Measurements from ENCODE around the gene PACSIN1.
"Not testable (repeated sequence)": the region's sequence is repeated elsewhere in the genome, so short reads cannot be mapped to it uniquely, and the experiment has no call there.

PACSIN1 gene

DNA sequence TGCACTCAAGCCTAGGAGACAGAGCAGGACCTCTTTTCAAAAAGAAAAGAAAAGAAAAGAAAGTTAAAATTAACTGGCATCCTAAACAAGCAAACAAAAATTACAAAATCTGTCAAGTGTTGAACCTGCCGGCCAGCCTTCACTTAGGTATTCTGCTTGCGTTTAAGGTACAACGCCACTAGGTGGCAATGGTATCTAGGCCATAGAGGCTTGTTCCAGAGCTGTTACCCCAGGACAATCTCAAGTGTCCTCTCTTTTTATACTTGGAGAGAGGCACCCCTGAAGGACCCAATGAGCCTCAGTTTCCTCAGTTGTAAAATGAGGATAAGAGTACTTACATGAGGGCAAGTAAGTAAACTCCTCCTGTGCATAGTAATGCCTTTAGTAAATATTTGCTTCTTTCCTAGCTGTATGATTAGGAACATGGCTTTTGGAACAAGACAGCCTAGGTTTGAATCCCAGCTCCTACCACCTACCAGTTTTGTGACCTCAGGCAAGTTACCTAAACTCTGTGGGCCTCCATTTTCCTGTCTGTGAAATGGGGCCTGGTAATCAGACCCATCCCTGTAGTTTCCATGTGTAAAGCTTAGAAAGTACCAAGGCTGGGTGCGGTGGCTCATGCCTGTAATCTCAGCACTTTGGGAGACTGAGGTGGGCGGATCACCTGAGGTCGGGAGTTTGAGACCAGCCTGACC, 5.8 kb upstream of the PACSIN1 start:
- DNase-seq, result no peak

GRCh38 chr6:34460796-34461507, 4.9 kb upstream of the PACSIN1 start:
- DNase-seq, result no peak

DNA sequence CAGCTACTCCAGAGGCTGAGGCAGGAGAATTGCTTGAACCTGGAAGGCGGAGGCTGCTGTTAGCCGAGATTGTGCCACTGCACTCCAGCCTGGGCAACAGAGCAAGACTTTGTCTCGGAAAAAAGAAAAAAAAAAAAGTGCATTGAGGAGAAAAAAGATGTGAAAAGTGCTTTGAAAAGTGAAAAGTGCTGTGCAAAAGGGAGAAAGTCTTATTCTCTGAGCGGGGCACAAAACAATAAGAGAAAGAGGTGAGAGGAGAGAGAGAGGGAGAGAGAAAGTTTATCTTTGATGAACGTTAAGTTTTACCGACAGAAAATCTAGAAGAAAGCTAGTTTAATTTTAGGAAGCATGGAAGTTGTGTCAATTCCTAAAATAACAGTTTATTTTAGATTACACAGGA, 3.9 kb upstream of the PACSIN1 start:
- DNase-seq, result no peak

DNA sequence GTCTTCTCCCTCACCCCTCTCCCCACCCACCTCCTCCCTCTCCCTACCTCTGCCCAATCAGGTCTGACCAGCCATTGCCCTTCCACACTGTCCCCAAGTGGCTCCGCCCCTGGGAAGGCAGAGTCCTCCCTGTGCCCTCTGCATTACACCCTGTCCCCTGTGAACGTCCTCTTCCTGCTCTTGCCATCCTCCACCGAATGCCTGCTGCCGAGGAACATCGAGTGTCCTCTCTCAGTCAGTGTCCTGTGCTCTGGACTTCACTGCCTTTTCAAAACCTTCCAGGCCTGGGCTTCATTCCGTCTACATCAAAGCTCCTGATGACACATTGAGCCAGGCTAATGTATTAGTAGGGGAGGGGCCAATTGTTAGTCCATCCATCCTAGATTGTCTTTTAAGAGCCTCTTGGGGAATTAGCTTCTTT, 3.3 kb upstream of the PACSIN1 start:
- no peak for DNase-seq

GRCh38 chr6:34463299-34463698, 2.6 kb upstream of the PACSIN1 start:
- DNase-seq, result no peak

DNA sequence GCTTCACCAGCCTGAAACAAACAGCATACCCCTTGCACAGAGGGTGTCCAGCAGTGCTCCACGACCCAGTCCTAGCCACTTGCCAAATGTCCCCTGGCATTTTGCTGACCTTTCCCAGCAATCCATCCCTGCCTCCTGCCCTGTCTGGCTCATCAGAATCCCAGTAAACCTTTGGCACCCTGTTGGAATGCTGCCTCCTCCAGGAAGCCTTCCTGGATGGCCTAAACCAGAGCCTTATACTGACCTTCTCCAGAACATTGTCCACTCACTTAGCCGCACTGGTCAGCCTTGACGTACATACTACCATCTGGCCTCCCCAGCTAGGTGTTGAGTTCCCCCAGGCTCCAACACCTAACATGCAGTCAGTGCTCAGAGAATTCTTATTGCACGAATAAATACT, 2.0 kb upstream of the PACSIN1 start:
- DNase-seq, result no peak

GRCh38 chr6:34466242-34467185, 638 bp downstream of the PACSIN1 start:
- no peak for DNase-seq

- DNase-seq, result no peak
Measured at GRCh38 chr6:34468378-34468892, 2.6 kb downstream of the PACSIN1 start.

DNA sequence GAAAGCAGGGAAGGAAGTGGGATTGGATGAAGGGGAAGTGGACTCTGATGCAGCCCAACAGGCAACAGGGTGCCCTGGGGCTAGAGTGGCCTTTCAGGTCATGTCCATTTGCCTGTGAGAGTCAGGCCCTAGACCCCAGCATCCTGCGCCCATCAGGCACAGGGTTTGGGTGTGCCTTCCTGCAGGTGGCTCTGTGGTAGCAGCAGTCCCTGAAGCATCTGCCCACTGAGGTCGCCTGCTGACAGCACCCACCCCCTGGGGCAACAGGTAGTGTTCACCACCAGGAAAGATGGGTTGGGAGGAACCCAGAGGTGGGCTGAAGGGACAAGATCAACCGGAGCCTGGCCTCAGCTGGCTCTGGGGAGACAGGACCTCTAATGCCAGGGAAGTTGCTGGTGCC, 3.6 kb downstream of the PACSIN1 start:
- no peak for DNase-seq

GRCh38 chr6:34472425-34472824, 6.5 kb downstream of the PACSIN1 start:
- no peak for DNase-seq

- DNase-seq, result no peak
Measured at GRCh38 chr6:34473967-34474366, 8.1 kb downstream of the PACSIN1 start.

GRCh38 chr6:34474754-34475153, 8.9 kb downstream of the PACSIN1 start:
- no peak for DNase-seq

DNA sequence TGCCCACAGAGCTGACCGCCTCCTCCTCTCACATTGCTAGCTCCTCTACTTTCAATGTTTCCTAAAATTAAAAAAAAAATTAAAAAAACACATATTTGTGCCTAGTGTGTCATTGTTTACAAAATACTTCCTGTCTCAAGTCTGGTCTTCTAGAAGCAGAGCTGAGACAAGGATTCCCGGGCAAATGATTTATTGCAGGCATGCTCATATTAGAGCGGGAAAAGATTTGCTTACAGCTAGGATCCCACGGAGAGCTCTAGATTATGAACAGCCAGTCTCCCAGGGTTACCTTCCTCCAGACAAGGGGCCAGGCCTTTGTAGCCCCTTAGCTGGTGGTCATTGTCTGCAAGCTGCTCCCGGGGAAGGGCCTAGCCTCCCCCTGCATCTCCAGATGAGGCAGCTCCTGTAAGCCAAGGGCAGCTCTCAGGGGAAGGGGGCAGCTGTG, 9.4 kb downstream of the PACSIN1 start:
- DNase-seq, result no peak

- no peak for DNase-seq
Measured at GRCh38 chr6:34475767-34476328, 10.0 kb downstream of the PACSIN1 start.

DNA sequence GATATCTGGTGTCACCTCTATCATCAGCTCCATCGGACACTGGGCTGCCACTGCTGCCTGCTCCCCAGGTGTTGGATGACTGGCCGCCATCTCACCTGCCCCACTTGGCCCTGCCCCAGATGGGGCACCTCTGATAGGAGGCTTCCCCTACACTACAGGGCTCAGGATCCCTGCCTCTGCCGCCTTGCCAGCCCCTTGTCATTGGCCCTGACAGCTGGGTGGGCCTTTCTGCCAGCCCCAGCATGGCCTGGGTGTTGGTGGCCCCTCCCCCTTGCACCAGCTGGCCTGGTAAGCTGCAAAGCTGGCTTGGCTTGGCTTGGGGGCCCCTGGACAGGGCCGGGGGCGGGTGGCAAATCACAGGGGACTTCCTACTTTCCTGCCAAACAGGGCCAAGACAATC, 10.6 kb downstream of the PACSIN1 start:
- no peak for DNase-seq

DNA sequence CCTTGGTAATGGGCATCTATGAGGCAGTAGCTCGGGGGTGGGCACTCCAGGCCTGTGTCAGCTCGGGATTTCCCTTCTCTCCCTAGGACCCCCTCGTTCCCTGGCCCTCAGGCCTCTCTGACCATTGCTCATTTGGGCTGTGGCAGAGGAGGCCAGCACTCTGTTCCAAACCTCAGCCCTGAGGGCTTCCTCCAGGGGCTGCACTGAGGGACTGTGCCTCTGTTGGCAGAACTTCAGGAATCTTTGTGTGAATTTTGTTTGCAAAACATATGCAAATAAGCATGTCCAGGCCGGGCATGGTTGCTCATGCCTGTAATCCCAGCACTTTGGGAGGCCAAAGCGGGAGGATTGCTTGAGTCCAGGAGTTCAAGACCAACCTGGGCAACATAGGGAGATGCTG, 11.0 kb downstream of the PACSIN1 start:
- no peak for DNase-seq

- DNase-seq, result no peak
Measured at GRCh38 chr6:34478796-34479195, 12.9 kb downstream of the PACSIN1 start.

DNA sequence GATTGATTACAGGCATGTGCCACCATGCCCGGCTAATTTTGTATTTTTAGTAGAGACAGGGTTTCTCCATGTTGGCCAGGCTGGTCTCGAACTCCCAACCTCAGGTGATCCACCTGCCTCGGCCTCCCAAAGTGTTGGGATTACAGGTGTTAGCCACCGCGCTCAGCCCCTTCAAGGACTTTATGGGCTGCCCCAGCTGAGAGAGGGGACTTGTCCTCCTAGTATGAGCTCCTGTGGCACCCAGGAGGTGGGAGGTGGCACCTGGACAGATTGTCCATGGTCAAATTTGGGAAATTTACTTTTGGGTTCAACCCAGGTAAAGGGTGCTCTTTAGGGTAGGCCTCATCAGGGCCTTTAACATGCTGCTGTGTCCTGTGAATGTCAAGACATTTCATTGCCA, 17.9 kb downstream of the PACSIN1 start:
- not testable (repeated sequence) for DNase-seq

DNA sequence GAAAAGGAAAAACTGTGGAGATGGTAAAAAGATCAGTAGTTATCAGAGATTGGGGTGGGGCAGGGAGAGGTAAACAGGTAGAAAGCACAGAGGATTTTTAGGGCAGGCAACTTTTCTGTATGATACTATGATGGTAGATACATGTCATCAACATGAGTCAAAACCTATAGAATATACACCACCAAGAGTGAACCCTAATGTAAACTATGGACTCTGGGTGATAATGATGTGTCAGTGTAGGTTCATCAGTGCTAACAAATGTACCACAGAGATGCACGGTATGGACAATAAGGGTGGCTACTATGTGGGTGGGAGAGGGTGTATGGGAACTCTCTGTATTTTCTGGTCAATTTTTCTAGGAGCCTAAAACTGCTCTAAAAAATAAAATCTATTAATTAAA, 18.5 kb downstream of the PACSIN1 start:
- DNase-seq, result no peak

DNA sequence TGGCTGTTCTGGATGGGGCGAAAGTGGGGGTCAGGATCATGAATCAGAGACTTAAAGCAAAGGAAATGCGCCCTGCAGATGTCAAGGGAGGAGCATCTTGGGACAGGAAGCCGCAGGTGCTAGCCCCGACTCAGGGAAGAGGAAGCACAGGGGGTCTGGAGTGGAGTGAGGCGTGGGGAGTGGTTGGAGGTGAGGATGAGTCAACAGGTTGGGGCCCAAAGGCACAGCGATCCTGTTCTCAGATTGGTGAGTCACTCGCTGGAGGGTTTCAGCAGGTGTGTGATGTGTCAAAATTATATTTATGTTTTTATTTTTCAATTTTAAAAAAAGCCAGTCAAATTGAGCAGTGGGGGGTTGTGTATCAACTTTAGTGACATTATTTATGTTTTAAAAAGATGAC, 19.0 kb downstream of the PACSIN1 start:
- DNase-seq, result no peak

- no peak for DNase-seq
Measured at GRCh38 chr6:34485321-34486060, 19.6 kb downstream of the PACSIN1 start.

DNA sequence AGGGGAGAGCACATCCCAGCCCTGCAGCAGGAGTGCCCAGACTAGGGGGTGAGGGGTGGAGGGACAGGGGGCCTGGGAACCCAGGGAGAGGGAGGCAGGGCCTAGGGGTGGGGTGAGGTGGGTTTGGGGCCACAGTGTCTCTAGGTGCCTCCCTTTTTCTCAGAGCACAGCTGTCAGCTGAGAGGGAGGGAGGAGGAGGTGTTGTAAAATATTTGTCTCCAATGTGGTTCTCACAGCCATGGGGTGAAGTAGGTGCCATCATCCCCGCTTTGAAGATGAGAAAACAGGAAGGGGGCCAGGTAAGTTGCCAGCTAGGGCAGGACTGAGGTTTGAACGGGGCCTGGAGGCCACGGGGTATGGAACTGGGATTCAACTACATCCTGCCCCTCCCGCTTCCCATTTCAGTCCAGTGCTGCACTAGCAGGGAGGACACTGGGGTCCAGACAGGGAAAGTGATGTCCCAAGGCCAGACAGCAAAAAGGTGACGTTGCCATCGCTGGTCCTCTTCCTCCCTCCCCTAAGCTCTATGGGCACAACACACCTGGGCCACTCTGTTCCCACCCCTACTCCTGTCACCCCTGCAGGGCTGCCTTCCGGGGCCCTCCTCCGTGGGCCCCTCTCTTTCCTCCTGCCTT, 20.3 kb downstream of the PACSIN1 start:
- DNase-seq, result no peak
